T-helper 2 cell (primary cell): ENCODE measurements around the gene CC2D2B.
"Not testable (repeated sequence)": the region's sequence is repeated elsewhere in the genome, so short reads cannot be mapped to it uniquely, and the experiment has no call there.

ENCODE experiments used
- DNase-seq, 5 experiments: peaks; one replicate each; pipeline versions ENCODE4 v3.0.0 to v3.0.0-alpha.2; 2012 to 2022

The CC2D2B gene

DNA sequence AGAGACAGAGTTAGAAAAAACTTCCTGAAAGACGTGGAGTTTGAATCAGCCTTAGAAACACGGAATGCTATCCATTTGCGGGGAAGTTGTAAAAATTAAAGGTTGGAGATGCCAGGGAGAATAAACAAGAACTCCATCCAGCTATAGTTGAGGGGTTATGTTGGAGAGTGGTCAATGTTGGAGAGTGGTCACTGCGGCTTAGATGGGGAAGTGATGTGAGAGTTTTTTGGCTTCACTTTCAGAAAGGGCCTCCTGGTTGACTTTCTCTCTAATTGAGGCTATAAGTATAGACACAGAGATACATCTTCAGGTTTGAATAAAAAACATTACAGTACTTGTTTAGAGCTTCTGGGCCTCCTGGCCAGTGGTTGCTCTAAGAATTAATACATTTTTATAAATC is 675 bp downstream of the CC2D2B start:
- no peak for DNase-seq

- DNase-seq = peak in 1 of 5 experiments; percentile 18
These were observed 1.8 kb downstream of the CC2D2B start for GRCh38 chr10:95909561-95909960.

- DNase-seq = not testable (repeated sequence)
These were observed 8.3 kb downstream of the CC2D2B start for GRCh38 chr10:95916039-95916438.

DNA sequence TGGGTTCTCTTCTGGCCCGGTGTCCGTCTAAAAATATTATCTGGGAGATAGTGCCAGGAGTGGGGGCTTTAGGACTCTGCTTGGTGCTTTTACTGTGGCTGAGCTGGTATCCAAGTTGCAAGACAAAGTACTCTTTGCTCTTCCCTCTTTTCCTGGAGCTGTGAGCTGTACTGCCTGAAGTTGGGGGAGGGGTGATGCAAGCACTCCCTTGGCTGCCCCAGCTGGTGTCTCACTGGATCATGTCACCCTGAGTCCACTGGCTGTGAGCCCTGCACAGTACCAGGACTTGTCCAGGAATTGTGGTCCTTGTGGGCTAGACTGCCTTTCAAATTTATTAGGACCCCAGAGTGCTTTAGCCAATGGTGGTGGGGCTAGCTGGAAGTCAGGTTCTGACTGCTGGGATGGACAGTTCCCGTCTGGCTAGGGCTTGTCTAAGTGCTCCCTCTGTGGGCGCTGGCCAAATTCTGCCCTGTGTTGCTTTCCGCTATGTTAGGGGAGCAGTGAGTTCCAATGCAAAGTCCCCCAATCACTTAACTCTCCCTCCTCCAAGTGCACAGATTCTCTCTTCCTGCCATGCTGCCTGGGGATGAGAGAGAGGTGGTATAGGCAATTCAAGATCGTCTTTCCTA is 13.1 kb downstream of the CC2D2B start:
- no peak for DNase-seq

GRCh38 chr10:95925033-95925432 is 17.3 kb downstream of the CC2D2B start:
- DNase-seq = no peak

GRCh38 chr10:95935429-95935828 is 27.7 kb downstream of the CC2D2B start:
- peak in 1 of 5 experiments; percentile 33 for DNase-seq

DNA sequence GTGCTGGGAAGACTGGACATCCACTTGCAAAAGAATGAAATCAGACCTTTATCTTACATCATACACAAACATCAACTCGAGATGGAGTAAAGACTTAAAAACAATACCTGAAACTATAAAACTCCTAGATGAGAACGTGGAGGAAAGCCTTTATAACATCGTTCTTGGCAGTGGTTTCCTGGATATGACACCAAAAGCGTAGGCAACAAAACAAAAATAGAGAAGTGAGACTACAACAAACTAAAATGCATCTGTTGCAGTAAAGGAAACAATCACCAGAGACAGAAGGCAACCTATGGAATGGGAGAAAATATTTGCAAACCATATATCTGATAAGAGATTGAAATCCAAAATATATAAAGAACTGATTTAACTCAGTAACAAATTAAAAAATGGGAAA is 33.3 kb downstream of the CC2D2B start:
- no peak for DNase-seq

GRCh38 chr10:95963202-95963990 is 55.6 kb downstream of the CC2D2B start:
- peak in 1 of 5 experiments; percentile 93 for DNase-seq

DNA sequence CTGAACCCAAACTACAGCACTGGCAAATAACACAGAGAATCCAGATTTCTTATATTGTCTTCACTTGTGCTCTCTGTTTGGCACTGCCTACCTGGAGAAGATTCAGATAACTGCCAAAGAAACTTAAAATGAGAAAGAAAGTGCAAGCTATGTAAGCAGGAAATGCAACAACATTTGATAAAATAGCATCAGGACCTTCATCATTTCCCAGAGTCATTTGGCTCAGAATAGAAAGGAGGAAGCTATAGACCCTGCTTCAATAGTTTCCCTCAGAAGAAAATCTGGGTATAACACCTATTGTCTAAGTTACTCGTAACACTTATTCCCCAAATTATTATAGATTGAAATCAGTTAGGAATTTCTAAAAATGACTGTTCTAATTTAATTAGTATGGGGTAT is 56.2 kb downstream of the CC2D2B start:
- no peak for DNase-seq

DNA sequence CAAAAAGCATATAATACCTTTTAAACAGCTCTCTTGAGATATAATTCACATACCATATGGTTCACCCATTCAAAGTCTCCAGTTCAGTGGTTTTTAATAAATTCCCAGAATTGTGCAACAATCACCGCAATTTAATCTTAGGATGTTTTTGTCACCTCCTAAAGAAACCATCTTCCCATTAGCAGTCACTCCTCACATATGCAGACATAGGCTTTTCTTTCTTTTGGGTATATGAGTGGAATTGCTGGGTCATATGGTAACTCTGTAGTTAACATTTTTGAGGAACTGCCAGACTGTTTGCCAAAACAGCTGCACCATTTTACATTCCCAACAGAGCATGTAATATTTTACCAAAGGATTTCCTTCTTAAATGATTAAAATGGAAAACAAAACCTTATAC is 57.0 kb downstream of the CC2D2B start:
- no peak for DNase-seq

DNA sequence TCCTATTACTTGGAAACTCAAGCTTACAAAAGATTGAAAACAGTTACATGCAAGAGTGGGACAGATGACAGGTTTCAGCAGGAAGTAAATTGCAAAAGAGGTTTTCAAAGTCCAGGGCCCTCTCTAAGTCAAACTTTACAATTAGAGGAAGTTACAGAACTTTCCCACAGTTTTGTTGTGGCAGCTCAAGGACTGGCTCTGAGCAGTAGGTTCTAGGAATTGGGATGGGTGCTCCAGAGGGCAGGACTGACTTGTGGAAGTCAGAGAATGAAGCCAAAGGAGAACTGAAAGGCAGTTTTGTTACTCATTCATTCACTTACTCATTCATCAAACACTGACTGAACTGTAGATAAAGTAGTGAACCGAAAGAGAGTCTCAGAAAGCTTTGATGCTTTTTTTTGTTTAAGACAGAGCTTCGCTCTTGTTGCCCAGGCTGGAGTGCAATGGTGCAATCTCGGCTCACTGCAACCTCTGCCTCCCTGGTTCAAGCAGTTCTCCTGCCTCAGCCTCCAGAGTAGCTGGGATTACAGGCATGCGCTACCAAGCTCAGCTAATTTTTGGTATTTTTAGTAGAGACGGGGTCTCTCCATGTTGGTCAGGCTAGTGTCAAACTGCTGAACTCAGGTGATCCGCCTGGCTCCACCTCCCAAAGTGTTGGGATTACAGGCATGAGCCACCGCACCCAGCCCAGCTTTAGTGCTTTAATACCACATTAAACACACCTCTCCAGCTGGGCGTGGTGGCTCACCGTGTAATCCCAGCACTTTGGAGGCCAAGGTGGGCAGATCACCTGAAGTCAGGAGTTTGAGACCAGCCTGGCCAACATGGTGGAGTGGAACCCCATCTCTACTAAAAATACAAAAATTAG is 68.8 kb downstream of the CC2D2B start:
- no peak for DNase-seq

GRCh38 chr10:95982200-95982599 is 74.4 kb downstream of the CC2D2B start:
- DNase-seq = no peak

- peak in 1 of 5 experiments; percentile 53 for DNase-seq
These were observed 80.1 kb downstream of the CC2D2B start for GRCh38 chr10:95987685-95988426.

DNA sequence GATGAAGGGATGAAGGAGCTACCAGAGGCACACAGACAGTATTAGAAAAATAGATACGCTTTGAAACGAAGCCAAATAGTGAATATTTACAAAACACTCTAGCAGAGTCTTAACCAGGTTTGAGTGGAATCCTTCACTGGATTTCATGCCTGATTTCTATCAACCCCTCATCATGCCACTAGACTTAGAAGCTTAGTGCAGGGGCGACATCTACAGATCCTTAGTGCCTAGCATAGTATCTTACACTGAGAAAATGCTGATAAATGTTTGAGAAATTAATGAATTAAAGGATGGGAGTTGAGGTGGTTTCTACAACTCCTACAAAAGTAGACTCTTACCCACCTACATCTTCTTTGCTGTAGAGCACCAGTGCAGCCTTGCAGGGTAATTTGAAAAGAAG is 80.9 kb downstream of the CC2D2B start:
- peak in 1 of 5 experiments; percentile 57 for DNase-seq

DNA sequence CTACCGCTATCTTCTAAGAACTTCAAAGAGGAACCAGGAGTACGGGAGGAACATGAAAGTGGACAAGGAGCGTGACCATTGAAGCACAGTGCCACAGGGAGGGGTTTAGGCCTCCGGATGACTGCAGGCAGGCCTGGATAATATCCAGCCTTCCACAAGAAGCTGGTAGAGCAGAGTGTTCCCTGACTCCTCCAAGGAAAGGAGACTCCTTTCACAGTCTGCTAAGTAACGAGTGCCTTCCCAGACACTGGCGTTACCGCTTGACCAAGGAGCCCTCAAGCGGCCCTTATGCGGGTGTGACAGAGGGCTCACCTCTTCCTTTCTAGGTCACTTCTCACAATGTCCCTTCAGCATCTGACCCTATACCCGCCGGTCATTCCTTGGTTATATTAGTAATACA is 86.6 kb downstream of the CC2D2B start:
- DNase-seq = not testable (repeated sequence)

GRCh38 chr10:95998255-95998784 is 90.5 kb downstream of the CC2D2B start:
- peak in 1 of 5 experiments; percentile 9 for DNase-seq

GRCh38 chr10:96013956-96014355 is 106.2 kb downstream of the CC2D2B start:
- DNase-seq = no peak

GRCh38 chr10:96014473-96015102 is 106.8 kb downstream of the CC2D2B start:
- DNase-seq = no peak

DNA sequence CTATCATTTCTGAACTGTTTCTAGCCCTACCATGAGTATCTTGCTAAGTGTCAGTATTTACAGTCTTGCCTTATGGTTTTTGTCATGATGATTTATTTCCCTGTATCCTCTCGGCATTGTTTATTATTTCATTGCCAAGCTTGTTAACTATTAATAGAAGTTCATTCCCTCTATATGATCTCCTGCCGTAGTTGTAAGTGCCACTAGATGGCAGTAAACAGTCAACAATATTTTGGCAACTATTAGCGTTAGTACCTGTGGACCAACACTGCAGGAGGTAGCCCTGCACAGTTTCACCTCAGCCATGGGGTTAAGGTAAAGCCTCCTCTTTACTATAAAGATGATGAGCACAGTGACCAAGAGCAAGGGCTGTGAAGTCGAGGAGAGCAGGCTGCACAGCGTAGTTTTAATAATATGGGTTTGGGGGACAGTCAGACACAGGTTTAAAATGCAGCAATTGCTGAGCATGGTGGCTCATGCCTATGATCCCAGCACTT is 109.5 kb downstream of the CC2D2B start:
- DNase-seq = peak in 1 of 5 experiments; percentile 69

- DNase-seq = no peak
These were observed 113.6 kb downstream of the CC2D2B start for GRCh38 chr10:96021332-96021731.

DNA sequence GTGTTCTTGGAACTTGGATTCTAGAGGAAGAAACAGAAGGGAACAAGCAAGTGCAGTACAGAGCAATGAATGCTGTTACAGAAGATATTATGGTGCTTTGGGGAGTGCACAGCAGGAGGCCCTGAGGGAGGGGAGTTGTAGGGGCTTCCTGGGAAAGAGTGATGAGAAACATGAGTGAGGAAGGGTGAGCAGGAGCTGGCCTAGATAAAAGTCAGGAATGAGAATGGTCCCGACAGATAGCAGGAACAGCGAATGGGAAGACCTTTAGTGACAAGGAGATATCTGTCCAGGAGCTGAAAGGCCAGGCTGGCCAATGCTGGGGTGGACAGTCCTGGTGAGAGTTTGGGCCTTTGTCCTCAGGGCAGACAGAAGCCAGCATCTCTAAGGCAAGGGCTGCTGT is 115.0 kb downstream of the CC2D2B start:
- no peak for DNase-seq

DNA sequence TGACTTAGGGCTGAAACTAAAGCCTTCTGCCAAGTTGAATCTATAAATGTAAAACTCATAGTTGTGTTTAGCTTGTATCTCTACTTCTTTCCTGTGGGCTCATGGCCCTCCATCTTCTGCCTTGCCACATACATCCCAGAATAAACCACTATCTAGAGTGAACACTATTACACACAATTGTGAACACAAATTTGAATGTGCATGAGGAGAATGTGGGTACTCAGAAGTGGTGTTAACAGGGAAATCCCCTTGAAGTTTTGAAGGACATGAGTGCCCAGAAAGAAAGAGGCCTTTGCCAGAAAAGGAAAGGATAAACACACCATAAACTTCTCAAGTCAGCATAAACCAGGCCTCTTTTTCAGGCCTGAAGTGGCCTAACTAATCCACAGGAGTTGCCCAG is 115.4 kb downstream of the CC2D2B start:
- no peak for DNase-seq
